SJCRH30 (cell line): ENCODE results near the gene CLASP1. TPM values are rescaled to one million over a fixed set of nuclear protein-coding genes. Genes with fewer than 3 reads are reported as not detected.
A peak's percentile ranks its signal among the peaks of the same experiment; 100 is the strongest.

Source experiments
- DNase-seq, 2 experiments: peaks; one replicate each; pipeline ENCODE4 v3.0.0-alpha.2; 2015 to 2020
- H3K27ac ChIP-seq: fragments of 250-450 bp; sonication (Bioruptor Pico); 2 replicates; pipeline ENCODE4 v1.5.1; 2020; ENCODE audit warnings: mild to moderate bottlenecking, moderate library complexity
- H3K27me3 ChIP-seq: fragments of 250-450 bp; sonication (Bioruptor Pico); 2 replicates; pipeline ENCODE4 v1.5.1; 2020; ENCODE audit warnings: mild to moderate bottlenecking, moderate library complexity
- H3K36me3 ChIP-seq: fragments of 250-450 bp; sonication (Bioruptor Pico); 2 replicates; pipeline ENCODE4 v1.5.1; 2020; ENCODE audit warnings: mild to moderate bottlenecking, moderate library complexity
- H3K4me1 ChIP-seq: fragments of 250-450 bp; sonication (Bioruptor Pico); 2 replicates; pipeline ENCODE4 v1.5.1; 2020; ENCODE audit warnings: mild to moderate bottlenecking, moderate library complexity
- H3K4me3 ChIP-seq: fragments of 250-450 bp; sonication (Bioruptor Pico); 2 replicates; pipeline ENCODE4 v1.5.1; 2020; ENCODE audit warnings: mild to moderate bottlenecking, moderate library complexity
- H3K9me3 ChIP-seq: fragments of 250-450 bp; sonication (Bioruptor Pico); replicated peaks from 2 replicates; pipeline ENCODE4 v1.5.1; 2020; ENCODE audit warnings: mild to moderate bottlenecking, moderate library complexity
- total RNA-seq: library from RNA; depleted of rRNA; stranded (reverse); fragments of >200 nt; shearing (Covaris generic); gene quantifications from 2 replicates; pipeline ENCODE4 v1.2.3, GENCODE V29; 2014

CLASP1 gene
- total RNA-seq, 1 experiment from 2014 or later: 53.8 TPM

DNA sequence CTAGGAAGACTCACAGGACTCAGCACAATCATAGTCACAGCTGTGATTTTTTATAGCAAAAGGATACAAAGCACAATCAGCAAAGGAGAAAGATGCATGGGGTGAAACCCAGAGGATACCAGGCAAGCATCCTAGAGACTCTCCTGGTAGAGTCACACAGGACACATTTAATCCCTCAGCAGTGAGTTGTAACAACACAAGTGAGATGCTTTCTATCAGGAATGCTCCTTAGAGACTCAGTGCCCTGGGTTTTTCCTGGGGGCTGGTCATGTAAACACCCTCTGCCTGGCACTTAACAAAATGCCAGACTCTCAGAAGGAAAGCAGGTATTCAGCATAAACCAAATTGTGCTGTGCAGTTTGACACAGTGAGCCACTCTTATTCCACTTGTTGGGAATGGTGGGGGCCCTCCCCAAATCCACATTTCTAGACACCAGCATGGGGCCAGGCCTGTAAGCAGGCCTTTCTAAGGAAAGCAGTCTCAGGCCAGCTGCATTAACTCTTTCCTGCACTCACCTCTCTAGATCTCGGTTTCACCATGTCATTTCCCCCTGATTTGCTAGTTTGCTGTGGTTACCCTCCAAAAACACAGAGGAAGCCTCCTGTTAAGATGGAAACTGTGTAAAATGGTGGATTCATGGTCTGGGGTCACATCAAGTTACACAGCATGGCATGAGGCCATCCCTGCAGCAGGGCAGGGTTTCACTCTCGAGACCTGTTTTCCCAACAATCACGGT lies 135.5 kb downstream of the CLASP1 start:
- Histone ChIP-seq H3K36me3 (peaks cover 9% of the 10 kb centered on the region; the same call in 1 of the 2 replicates), H3K4me3 (no peak overlapping the region), H3K9me3 (no peaks in the 10 kb centered on the region), H3K4me1 (0 out of 2 replicates have a peak, but pooled peaks cover under 1% of the 10 kb centered on the region), H3K27ac (no peak overlapping the region), H3K27me3 (no peaks in the 10 kb centered on the region)
- no peak for DNase-seq

DNA sequence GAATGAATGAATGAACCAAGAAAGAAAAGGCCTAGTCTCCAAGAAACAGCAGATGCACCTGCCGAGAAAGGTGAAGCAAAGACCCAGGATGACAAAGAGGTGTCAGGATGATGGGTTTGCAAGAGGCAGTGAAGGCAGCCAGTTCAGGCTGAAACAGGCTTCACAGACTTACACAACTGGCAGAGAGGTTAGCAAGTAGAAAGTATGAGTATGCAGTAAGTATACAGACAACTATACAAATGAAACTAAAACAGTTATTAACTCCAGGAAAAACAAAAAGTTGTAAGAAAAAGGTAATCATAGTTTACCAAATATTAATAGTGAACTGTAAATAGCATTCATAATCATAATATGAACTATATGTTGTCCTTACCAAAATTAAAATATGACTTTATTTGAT lies 138.4 kb downstream of the CLASP1 start:
- no peak overlapping the region for H3K27ac ChIP-seq
- H3K4me3 ChIP-seq: no peak overlapping the region
- H3K9me3 ChIP-seq: no peaks in the 10 kb centered on the region
- no peak for DNase-seq
- H3K27me3 ChIP-seq: no peaks in the 10 kb centered on the region
- H3K4me1 ChIP-seq: no peaks in the 10 kb centered on the region
- peaks cover 7% of the 10 kb centered on the region; the same call in 1 of the 2 replicates for H3K36me3 ChIP-seq

DNA sequence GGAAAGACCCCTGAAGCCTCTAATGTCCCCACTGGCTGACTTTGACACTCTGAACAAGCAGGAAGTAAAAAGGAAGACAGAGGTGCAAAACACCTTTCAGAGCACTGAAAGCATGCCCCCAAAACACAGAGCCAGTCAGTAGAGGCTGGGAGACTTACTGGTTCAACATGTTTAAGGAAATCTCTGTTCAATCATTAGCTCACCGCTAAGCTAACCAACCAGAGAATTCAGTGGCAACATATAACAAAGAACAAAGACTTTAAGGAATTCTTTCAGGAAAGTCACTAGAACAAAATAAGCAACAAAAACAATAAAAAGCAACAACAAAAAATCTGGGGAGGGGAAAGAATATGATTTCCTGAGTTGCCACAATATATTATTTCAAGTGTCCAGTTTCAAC lies 142.6 kb downstream of the CLASP1 start:
- Histone ChIP-seq H3K4me1 (no peaks in the 10 kb centered on the region), H3K27me3 (no peaks in the 10 kb centered on the region), H3K9me3 (no peaks in the 10 kb centered on the region), H3K27ac (no peak overlapping the region), H3K4me3 (no peak overlapping the region), H3K36me3 (peaks cover 13% of the 10 kb centered on the region)
- no peak for DNase-seq

DNA sequence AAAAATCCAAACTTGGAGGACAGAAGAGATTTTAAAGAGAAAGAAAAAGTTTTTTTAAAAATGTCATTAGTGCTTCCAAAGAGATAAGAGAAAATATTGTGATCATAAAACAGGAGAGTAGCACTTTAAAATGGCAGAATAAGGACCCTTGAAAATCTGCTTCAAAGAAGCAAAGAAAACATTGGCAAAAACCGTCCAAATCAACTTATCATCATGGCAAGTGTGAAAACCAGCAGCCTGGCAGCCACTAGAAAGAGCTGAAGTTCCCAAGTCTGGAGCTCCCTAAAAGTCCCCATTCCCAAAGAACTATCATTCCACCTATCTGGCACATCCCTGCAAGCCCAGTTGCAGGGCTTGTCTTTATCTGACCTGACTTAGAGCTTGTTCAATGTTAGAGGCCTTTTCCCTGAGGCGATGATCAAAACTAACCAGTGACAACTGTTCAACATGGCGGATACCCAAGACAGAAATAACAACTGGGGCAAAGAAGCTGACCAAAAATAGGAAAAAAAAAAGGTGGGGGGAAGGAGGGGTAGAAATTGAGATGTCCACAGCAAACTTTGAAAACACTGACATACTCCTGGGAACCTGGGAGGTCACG lies 143.2 kb downstream of the CLASP1 start:
- no peaks in the 10 kb centered on the region for H3K9me3 ChIP-seq
- no peak overlapping the region for H3K4me3 ChIP-seq
- no peaks in the 10 kb centered on the region for H3K27me3 ChIP-seq
- H3K27ac ChIP-seq: no peak overlapping the region
- DNase-seq: peak in 1 of 2 experiments; percentile 23
- peaks cover 18% of the 10 kb centered on the region for H3K36me3 ChIP-seq
- no peaks in the 10 kb centered on the region for H3K4me1 ChIP-seq

DNA sequence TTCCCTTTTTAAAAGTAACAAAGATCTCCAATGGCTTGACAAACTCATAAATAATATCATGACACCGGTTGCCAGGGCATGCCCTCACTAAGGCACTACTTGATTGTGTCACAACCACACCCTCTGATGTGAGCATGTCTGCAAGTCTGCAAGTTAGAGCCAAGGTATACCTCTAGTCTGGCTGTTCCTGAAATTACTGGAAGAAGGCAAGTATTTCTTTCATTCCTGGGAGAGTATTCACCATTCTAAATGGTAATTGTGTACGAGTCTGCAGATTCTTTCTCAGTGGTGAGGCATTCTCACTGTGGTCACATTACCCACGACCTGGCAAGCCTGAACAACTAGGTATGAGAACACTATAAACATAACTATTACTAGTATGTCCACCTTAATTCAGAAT lies 144.3 kb downstream of the CLASP1 start:
- peaks cover 27% of the 10 kb centered on the region for H3K36me3 ChIP-seq
- H3K9me3 ChIP-seq: 0 out of 2 replicates have a peak, but pooled peaks cover under 1% of the 10 kb centered on the region
- H3K27me3 ChIP-seq: no peaks in the 10 kb centered on the region
- H3K27ac ChIP-seq: no peak overlapping the region
- no peak overlapping the region for H3K4me3 ChIP-seq
- H3K4me1 ChIP-seq: no peaks in the 10 kb centered on the region
- no peak for DNase-seq

GRCh38 chr2:121504316-121504715 lies 144.9 kb downstream of the CLASP1 start:
- H3K9me3 ChIP-seq: 0 out of 2 replicates have a peak, but pooled peaks cover 5% of the 10 kb centered on the region
- peaks cover 30% of the 10 kb centered on the region for H3K36me3 ChIP-seq
- no peaks in the 10 kb centered on the region for H3K27me3 ChIP-seq
- H3K27ac ChIP-seq: no peak overlapping the region
- no peak overlapping the region for H3K4me3 ChIP-seq
- DNase-seq: no peak
- H3K4me1 ChIP-seq: no peaks in the 10 kb centered on the region

GRCh38 chr2:121502781-121503180 lies 146.5 kb downstream of the CLASP1 start:
- no peak overlapping the region for H3K4me3 ChIP-seq
- peaks cover 30% of the 10 kb centered on the region for H3K36me3 ChIP-seq
- H3K27ac ChIP-seq: no peak overlapping the region
- H3K9me3 ChIP-seq: 0 out of 2 replicates have a peak, but pooled peaks cover 5% of the 10 kb centered on the region
- H3K27me3 ChIP-seq: no peaks in the 10 kb centered on the region
- H3K4me1 ChIP-seq: no peaks in the 10 kb centered on the region
- DNase-seq: no peak

- Histone ChIP-seq H3K9me3 (0 out of 2 replicates have a peak, but pooled peaks cover 5% of the 10 kb centered on the region), H3K36me3 (peaks cover 30% of the 10 kb centered on the region), H3K4me3 (no peak overlapping the region), H3K27ac (no peak overlapping the region), H3K27me3 (no peaks in the 10 kb centered on the region), H3K4me1 (no peaks in the 10 kb centered on the region)
- no peak for DNase-seq
Observed at GRCh38 chr2:121502246-121502645, 147.0 kb downstream of the CLASP1 start.

GRCh38 chr2:121501554-121501953 lies 147.7 kb downstream of the CLASP1 start:
- no peak overlapping the region for H3K27ac ChIP-seq
- peaks cover 30% of the 10 kb centered on the region for H3K36me3 ChIP-seq

DNA sequence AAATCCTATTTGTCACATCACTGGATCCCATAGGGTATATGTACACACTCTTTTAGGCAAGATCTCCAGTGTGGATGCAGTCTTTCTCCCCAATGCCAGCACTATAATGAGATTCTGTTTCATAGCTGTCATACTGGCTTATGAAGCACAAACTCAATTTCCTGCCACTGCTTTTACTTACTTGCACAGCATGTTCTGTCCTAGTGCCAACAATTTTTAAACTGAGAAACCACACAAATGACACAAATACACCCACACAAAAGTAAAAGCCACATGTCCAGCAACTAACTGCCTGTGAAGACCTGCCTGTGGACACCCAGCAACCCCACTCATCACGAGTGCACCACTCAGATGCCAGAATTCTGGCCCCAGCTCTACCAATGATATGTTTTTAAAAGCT lies 148.2 kb downstream of the CLASP1 start:
- Histone ChIP-seq H3K27me3 (no peaks in the 10 kb centered on the region), H3K4me1 (no peaks in the 10 kb centered on the region), H3K27ac (no peak overlapping the region), H3K4me3 (no peak overlapping the region), H3K36me3 (peaks cover 30% of the 10 kb centered on the region), H3K9me3 (0 out of 2 replicates have a peak, but pooled peaks cover 5% of the 10 kb centered on the region)
- DNase-seq: no peak

More at GRCh38 chr2:121501554-121501953, 147.7 kb downstream of the CLASP1 start:
- Histone ChIP-seq H3K4me3 (no peak overlapping the region), H3K9me3 (0 out of 2 replicates have a peak, but pooled peaks cover 5% of the 10 kb centered on the region), H3K27me3 (no peaks in the 10 kb centered on the region), H3K4me1 (no peaks in the 10 kb centered on the region)
- DNase-seq: no peak

GRCh38 chr2:121498731-121499130 lies 150.5 kb downstream of the CLASP1 start:
- Histone ChIP-seq H3K36me3 (peaks cover 33% of the 10 kb centered on the region), H3K4me1 (no peaks in the 10 kb centered on the region), H3K27ac (no peak overlapping the region), H3K4me3 (no peak overlapping the region), H3K9me3 (0 out of 2 replicates have a peak, but pooled peaks cover 5% of the 10 kb centered on the region), H3K27me3 (no peaks in the 10 kb centered on the region)
- no peak for DNase-seq

DNA sequence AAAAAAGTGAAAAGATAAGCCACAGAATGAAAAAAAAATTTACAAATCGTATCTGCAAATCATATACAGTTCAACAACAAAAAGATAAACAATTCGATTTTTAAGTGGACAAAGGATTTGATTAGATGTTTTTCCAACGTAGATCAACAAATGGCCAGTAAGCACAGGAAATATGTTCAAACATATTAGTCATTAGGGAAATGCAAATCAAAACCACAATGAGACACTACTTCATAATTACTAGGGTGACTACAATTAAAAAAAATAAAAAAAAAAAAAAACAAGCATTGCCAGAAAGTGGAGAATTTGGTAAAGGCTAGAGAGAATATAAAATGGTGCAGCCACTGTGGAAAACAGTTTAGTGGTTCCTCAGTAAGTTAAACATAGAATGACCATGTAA lies 156.9 kb downstream of the CLASP1 start:
- no peak overlapping the region for H3K4me3 ChIP-seq

DNA sequence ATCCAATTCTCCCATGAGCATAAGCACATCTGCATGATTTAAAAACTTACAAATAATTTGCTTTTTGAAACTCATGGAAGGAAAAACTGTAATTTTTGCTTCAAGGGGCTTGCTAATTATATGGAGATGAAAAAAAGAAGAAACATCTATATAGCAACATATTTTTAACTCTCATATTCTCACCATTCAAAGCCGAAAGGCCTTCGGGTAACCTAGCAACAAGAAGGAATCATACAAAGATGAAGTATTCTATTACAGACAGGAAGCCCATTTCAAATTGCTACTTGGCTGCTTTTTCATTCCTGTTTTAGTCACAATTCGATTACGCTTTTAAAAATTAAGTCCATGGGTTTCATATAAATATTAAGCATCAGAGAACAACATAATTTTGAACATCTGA lies 157.7 kb downstream of the CLASP1 start:
- Histone ChIP-seq H3K27ac (no peak overlapping the region), H3K27me3 (no peaks in the 10 kb centered on the region), H3K9me3 (no peaks in the 10 kb centered on the region), H3K4me1 (peaks cover 12% of the 10 kb centered on the region), H3K36me3 (peaks cover 3% of the 10 kb centered on the region; the same call in 1 of the 2 replicates), H3K4me3 (no peak overlapping the region)
- DNase-seq: no peak

More for the DNA sequence above, 156.9 kb downstream of the CLASP1 start:
- DNase-seq: no peak
- Histone ChIP-seq H3K36me3 (peaks cover 3% of the 10 kb centered on the region; the same call in 1 of the 2 replicates), H3K9me3 (no peaks in the 10 kb centered on the region), H3K27me3 (no peaks in the 10 kb centered on the region), H3K4me1 (peaks cover 12% of the 10 kb centered on the region), H3K27ac (no peak overlapping the region)

GRCh38 chr2:121490584-121491133 lies 158.6 kb downstream of the CLASP1 start:
- DNase-seq: no peak
- Histone ChIP-seq H3K4me3 (no peak overlapping the region), H3K9me3 (no peaks in the 10 kb centered on the region), H3K27ac (no peak overlapping the region), H3K27me3 (no peaks in the 10 kb centered on the region), H3K36me3 (peaks cover 3% of the 10 kb centered on the region; the same call in 1 of the 2 replicates), H3K4me1 (peaks cover 12% of the 10 kb centered on the region)
